ENCODE data around the gene ARMC2.
A peak's percentile ranks its signal among the peaks of the same experiment; 100 is the strongest.

The ARMC2 gene

DNA sequence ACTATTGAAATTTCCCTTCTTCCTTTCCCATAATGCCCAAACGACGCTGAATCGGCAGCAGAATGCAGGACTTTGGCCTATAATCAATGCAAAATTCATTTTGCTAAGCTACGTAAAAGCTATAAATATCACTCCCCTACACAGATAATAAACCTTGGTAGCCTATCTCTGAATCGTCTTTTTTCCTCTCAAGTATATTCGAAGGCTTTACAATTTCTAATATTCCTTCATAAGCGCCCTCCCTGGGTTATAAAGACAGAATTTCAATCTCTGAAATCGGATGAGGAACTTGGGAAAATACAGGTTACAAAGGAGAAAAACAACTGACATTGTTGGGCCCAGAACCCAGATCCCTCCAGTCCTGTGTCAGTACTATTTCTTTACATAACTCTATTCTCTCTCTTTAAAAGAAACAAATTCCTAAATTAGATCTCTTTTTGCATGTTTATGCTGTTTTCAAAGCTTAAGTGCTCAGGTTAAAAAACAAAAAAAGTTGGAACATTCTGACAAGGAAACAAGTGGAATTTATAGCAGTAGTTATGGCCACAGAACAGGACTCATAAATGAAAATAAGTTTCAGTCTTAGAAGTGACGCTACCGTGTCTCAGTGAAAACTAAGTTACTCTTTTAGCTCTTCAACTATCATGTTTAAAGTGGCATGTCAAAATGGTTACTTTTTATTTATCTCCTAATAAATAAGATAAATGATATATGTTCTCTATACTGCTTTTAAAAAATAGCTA, 161.9 kb downstream of the ARMC2 start:
- TF ChIP-seq, protein P1, sequence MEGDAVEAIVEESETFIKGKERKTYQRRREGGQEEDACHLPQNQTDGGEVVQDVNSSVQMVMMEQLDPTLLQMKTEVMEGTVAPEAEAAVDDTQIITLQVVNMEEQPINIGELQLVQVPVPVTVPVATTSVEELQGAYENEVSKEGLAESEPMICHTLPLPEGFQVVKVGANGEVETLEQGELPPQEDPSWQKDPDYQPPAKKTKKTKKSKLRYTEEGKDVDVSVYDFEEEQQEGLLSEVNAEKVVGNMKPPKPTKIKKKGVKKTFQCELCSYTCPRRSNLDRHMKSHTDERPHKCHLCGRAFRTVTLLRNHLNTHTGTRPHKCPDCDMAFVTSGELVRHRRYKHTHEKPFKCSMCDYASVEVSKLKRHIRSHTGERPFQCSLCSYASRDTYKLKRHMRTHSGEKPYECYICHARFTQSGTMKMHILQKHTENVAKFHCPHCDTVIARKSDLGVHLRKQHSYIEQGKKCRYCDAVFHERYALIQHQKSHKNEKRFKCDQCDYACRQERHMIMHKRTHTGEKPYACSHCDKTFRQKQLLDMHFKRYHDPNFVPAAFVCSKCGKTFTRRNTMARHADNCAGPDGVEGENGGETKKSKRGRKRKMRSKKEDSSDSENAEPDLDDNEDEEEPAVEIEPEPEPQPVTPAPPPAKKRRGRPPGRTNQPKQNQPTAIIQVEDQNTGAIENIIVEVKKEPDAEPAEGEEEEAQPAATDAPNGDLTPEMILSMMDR (conservative IDR thresholded peaks at IDR 0.05; ENCODE audit: low read depth, low read length): no peak
- peak overlapping the region; percentile 92 for H3K4me3 ChIP-seq (ENCODE audit: low read length)
- no peak for DNase-seq (ENCODE audit: low read depth)

DNA sequence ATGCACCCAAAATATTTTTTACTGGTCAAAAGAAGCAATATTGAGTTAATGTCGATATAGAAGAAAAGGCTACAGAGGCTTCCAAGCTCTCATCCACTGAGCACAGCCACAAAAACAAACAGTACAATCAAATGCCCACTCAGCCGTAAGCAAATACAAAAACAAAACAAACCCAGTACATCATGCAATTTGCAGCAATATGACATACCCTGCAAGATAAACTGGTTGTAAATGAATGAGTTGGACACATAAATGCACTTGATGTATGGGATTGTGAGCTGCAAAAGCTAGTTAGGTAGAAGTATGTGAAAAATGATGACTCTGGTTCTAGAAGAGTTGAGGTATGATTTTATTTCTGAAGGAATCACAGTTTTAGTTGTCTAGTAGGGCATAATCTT, 162.5 kb downstream of the ARMC2 start:
- no peak overlapping the region for H3K4me3 ChIP-seq (ENCODE audit: low read length)
- TF ChIP-seq, protein P1 (conservative IDR thresholded peaks at IDR 0.05; ENCODE audit: low read depth, low read length): no peak
- no peak for DNase-seq (ENCODE audit: low read depth)

DNA sequence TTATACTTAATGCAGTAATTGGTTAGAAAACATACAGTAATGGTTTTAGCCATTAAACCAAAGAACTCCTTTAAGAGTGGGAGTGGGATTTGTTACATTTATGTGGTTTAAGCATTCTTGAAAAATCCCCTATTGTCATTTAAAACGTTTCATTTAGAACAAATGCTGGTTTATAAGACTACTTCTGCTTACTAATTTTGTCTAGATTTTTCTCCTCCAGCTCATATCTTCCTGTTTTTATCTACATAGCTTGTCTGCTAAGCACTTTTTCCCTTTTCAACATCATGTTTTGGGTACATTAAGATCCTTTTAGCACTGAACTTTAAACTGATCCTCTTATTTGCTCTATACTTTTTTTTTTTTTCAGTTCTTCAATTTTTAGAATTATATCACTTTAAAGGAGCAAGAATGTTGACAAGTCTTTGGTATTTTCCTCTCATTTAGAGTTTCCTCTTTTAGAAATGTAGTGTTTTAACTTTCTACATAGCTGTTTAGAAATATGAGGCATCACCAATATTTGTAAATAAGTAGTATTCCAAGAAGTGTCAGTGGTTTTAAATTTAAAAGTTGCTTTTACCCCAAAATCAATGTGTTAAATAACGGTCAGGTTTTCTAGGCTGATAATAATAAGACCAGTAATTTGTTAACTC, 165.6 kb downstream of the ARMC2 start:
- H3K4me3 ChIP-seq (ENCODE audit: low read length): no peak overlapping the region
- TF ChIP-seq, protein P1 (conservative IDR thresholded peaks at IDR 0.05; ENCODE audit: low read depth, low read length): no peak
- no peak for DNase-seq (ENCODE audit: low read depth)

DNA sequence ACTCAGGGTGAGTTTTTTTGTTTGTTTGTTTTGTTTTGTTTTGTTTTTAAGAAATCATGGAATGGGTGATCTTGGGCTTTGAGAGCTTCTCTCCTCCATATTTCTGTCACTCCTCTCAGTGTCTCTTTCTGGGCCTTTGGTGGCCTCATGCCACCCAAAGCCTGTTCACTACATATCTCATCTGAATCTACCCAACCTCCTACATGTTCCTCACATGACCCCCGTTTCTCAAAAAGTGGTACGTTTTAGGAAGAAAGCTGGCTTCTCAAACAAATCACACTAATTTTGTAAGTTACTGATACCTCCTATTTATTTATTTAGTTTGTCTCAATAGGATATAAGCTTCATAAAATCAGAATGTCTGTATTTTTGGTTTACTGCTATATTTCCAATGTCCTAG, 166.4 kb downstream of the ARMC2 start:
- no peak overlapping the region for H3K4me3 ChIP-seq (ENCODE audit: low read length)
- DNase-seq (ENCODE audit: low read depth): no peak
- TF ChIP-seq, protein P1 (conservative IDR thresholded peaks at IDR 0.05; ENCODE audit: low read depth, low read length): no peak

DNA sequence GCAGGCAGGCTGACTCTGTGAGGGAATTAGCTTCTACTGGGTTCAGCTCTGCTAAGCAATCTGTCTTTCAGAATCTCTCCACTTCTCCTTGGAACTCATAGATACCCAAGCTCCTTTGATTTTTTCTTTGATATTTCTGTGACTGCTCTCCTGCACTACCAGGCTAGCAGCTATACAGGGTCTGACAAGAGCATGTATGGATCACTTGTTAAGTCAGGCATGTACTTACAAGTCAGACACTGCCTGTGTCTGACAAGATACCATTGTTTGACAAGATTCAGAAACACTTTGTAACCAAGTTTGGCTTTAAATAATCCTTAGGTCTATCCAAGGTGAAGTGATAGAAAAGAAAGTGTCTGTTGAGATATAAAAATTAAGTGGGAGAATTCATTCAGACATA, 167.0 kb downstream of the ARMC2 start:
- H3K4me3 ChIP-seq (ENCODE audit: low read length): no peak overlapping the region
- TF ChIP-seq, protein P1 (conservative IDR thresholded peaks at IDR 0.05; ENCODE audit: low read depth, low read length): no peak
- DNase-seq (ENCODE audit: low read depth): no peak

DNA sequence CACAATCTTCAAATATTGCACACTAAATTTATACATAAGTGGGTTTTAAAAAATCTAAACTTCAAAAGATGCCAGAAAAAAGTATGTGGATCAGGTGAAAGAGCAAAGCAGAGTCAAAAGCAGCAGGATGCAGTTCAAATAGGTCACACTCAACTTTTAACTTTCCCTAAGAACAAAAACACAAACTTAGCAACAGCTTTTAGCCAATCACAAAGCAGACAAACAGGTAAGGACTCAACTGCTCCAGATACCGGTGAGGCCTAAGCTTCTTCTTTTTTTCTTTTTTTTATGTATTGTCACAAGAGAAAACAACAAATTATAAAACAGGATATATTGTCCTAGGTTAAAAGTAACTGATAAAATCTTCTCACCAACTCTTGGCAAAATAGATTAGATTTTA, 171.7 kb downstream of the ARMC2 start:
- TF ChIP-seq, protein P1 (conservative IDR thresholded peaks at IDR 0.05; ENCODE audit: low read depth, low read length): no peak
- H3K4me3 ChIP-seq (ENCODE audit: low read length): no peak overlapping the region
- DNase-seq (ENCODE audit: low read depth): no peak

DNA sequence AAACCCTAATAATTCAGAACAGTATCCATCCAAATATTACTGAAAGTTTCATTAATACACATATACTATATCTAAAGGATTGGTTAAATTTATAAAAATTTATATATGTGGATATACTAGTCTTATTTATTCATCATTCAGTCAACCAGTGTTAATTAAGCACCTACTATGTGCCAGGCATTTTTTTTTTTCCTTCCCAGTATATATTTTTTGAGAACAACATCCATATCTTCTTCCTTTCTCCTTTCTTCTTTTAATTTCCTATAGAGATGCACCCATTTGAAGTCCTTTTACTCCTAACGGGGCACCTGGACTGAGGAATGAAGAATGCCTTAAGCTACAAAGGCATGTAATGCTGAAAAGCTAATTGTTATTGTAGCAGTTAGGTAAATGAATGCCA, 173.6 kb downstream of the ARMC2 start:
- no peak overlapping the region for H3K4me3 ChIP-seq (ENCODE audit: low read length)
- DNase-seq (ENCODE audit: low read depth): no peak
- TF ChIP-seq, protein P1 (conservative IDR thresholded peaks at IDR 0.05; ENCODE audit: low read depth, low read length): no peak

All from retinal pigment epithelial cell (primary cell).